ENCODE measurements around the gene CSH2. TPM values are rescaled to one million over a fixed set of nuclear protein-coding genes. Genes with fewer than 3 reads are reported as not detected.
A peak's percentile ranks its signal among the peaks of the same experiment; 100 is the strongest.

The CSH2 gene
- total RNA-seq, 2 experiments from 2014 or later, result not detected

DNA sequence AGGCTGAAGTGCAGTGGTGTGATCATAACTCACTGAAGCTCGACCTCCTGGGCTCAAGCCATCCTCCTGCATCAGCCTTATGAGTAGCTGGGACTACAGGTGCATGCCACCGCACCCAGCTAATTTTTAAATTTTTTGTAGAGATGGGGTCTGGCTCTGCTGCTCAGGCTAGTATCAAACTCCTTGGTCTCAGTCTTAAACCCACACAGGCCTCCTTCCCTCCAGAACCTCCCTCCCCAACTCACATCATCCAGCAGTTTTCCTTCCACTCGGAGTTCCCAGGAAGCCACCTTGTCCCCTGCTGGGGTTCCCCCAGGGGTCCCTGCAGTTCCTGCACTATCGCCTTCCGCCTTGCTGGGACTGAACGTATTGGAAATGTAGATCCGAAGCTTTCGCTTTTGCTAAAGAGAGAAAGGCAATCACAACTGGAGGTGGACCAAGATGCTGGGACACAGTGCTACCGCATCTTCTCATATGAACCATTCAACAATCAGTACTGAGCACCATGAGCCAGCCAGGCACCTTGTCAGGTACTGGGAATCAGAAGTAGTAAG lies 38.2 kb downstream of the CSH2 start:
- Mint-ChIP-seq H3K9me3 (no peaks in the 10 kb centered on the region), H3K36me3 (ENCODE audit: low read depth) (peaks cover 68% of the 10 kb centered on the region), H3K4me1 (peaks cover 55% of the 10 kb centered on the region), H3K27ac (no peak overlapping the region), H3K4me3 (no peak overlapping the region), H3K27me3 (no peaks in the 10 kb centered on the region)
- ChIA-PET CTCF (interaction anchor here (1.1 to 1.8 kb wide), 4 partner anchors 11 to 93 kb away, joined by 3 to 8 read pairs (median 6); partner anchors contain the start of gene STRADA), POLR2A (interaction anchor here (1.0 to 10.2 kb wide), 4 partner anchors 5 to 61 kb away, joined by 3 to 194 read pairs (median 22); partner anchors contain the start of genes CCDC47, DDX42 and SMARCD2)
- DNase-seq, result no peak

GRCh38 chr17:63834431-63835166 lies 38.9 kb downstream of the CSH2 start:
- no peak overlapping the region for H3K4me3 Mint-ChIP-seq
- ChIA-PET CTCF (interaction anchor here (0.8 to 1.8 kb wide), 7 partner anchors 8 to 409 kb away, joined by 3 to 8 read pairs (median 5); partner anchors contain the start of gene STRADA), POLR2A (interaction anchor here (1.0 to 10.2 kb wide), 4 partner anchors 6 to 60 kb away, joined by 3 to 194 read pairs (median 22); partner anchors contain the start of genes CCDC47, DDX42 and SMARCD2)
- peaks cover 59% of the 10 kb centered on the region for H3K4me1 Mint-ChIP-seq
- no peaks in the 10 kb centered on the region for H3K9me3 Mint-ChIP-seq
- H3K27ac Mint-ChIP-seq, result peak overlapping the region; percentile 72
- no peaks in the 10 kb centered on the region for H3K27me3 Mint-ChIP-seq
- DNase-seq, result peak; percentile 72
- H3K36me3 Mint-ChIP-seq (ENCODE audit: low read depth), result peaks cover 74% of the 10 kb centered on the region

DNA sequence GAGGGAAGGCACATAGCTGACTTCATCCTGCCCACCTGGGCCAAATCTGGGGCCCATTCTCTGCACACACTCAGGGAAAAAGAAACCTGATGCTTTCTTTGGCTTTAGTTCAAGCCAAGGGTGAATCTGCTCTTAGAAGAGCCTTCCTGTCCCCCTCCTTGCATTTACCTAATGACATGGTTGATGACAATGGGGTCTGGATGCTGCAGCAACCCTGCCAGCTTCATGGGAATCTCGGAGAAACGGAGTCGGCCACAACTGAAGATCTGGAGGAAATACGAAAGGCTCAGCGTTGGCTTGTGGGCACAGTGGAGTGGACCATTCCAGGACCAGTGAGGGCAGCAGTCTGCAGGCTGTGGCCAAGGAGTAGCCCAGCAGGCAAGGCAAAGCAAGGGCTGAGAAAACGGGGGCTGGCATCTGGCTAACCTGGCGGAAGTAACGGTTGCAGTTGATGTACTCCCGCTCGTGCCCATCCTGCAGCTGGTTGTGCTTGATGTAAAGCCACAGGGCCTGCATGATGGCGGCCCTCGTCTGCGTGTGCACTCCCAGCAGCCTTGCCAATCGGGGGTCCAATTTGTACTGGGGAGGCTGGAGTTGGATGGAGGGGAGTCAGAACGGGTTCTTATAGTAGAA lies 39.6 kb downstream of the CSH2 start:
- Mint-ChIP-seq H3K36me3 (ENCODE audit: low read depth) (peaks cover 82% of the 10 kb centered on the region), H3K4me1 (peaks cover 59% of the 10 kb centered on the region), H3K4me3 (no peak overlapping the region), H3K27ac (no peak overlapping the region), H3K27me3 (no peaks in the 10 kb centered on the region), H3K9me3 (no peaks in the 10 kb centered on the region)
- POLR2A ChIA-PET, result interaction anchor here (1.1 to 10.2 kb wide), 5 partner anchors 7 to 59 kb away, joined by 3 to 194 read pairs (median 4); partner anchors contain the start of genes CCDC47, DDX42 and SMARCD2
- CTCF ChIA-PET, result interaction anchor here (0.8 to 1.8 kb wide), 5 partner anchors 8 to 408 kb away, joined by 3 to 8 read pairs (median 3); partner anchors contain the start of gene STRADA
- DNase-seq, result no peak

GRCh38 chr17:63833026-63833740 lies 40.3 kb downstream of the CSH2 start:
- Mint-ChIP-seq H3K4me3 (no peak overlapping the region), H3K36me3 (ENCODE audit: low read depth) (peaks cover 88% of the 10 kb centered on the region), H3K4me1 (peaks cover 60% of the 10 kb centered on the region), H3K27ac (peak overlapping the region; percentile 76), H3K9me3 (no peaks in the 10 kb centered on the region), H3K27me3 (no peaks in the 10 kb centered on the region)
- ChIA-PET CTCF (interaction anchor here (1.5 kb wide), 1 partner anchor 407 kb away, joined by 7 read pairs; no protein-coding TSS in a partner anchor), POLR2A (interaction anchor here (0.7 to 10.2 kb wide), 7 partner anchors 7 to 82 kb away, joined by 3 to 194 read pairs (median 4); partner anchors contain the start of genes CCDC47, DDX42 and SMARCD2)
- no peak for DNase-seq

- Mint-ChIP-seq H3K4me1 (peaks cover 60% of the 10 kb centered on the region), H3K4me3 (no peak overlapping the region), H3K36me3 (ENCODE audit: low read depth) (peaks cover 94% of the 10 kb centered on the region), H3K9me3 (no peaks in the 10 kb centered on the region), H3K27me3 (no peaks in the 10 kb centered on the region), H3K27ac (peak overlapping the region; percentile 76)
- DNase-seq, result no peak
- ChIA-PET CTCF (interaction anchor here (1.1 to 5.0 kb wide), 2 partner anchors 8 to 33 kb away, joined by 3 to 28 read pairs; partner anchors contain the start of gene SMARCD2), POLR2A (interaction anchor here (0.7 to 10.2 kb wide), 7 partner anchors 8 to 82 kb away, joined by 3 to 194 read pairs (median 4); partner anchors contain the start of genes CCDC47, DDX42 and SMARCD2)
Measured at GRCh38 chr17:63832455-63832854, 41.0 kb downstream of the CSH2 start.

GRCh38 chr17:63832014-63832413 lies 41.5 kb downstream of the CSH2 start:
- DNase-seq, result no peak
- Mint-ChIP-seq H3K27ac (peak overlapping the region; percentile 76), H3K27me3 (no peaks in the 10 kb centered on the region), H3K36me3 (ENCODE audit: low read depth) (peaks cover 95% of the 10 kb centered on the region), H3K9me3 (no peaks in the 10 kb centered on the region), H3K4me1 (peaks cover 60% of the 10 kb centered on the region), H3K4me3 (no peak overlapping the region)
- ChIA-PET CTCF (interaction anchor here (1.1 to 5.0 kb wide), 3 partner anchors 9 to 33 kb away, joined by 3 to 28 read pairs (median 27); partner anchors contain the start of gene SMARCD2), POLR2A (interaction anchor here (0.9 to 10.2 kb wide), 6 partner anchors 8 to 135 kb away, joined by 3 to 194 read pairs (median 4); partner anchors contain the start of genes CCDC47, DDX42 and SMARCD2)

GRCh38 chr17:63831505-63831904 lies 42.0 kb downstream of the CSH2 start:
- H3K4me3 Mint-ChIP-seq, result peak overlapping the region; percentile 27
- H3K4me1 Mint-ChIP-seq, result peaks cover 62% of the 10 kb centered on the region
- H3K27me3 Mint-ChIP-seq, result no peaks in the 10 kb centered on the region

DNA sequence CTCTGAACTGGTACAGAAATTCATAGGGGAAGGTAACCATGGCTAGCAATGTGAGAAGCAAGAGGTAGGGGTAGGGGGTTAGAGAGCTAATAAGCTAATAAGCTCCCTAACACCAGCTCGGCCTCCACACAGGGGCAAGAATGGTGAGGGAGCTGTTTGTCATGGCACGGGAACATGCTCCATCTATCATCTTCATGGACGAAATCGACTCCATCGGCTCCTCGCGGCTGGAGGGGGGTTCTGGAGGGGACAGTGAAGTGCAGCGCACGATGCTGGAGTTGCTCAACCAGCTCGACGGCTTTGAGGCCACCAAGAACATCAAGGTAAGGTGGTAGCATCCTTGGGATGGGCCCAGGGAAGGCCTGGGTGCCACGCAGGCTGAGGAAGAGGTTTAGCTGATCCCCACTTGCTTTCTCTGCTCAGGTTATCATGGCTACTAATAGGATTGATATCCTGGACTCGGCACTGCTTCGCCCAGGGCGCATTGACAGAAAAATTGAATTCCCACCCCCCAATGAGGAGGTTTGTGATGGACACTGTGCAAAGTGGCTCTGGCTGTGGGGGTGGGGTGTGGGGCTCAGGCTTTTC lies 42.5 kb downstream of the CSH2 start:
- CTCF ChIA-PET, result interaction anchor here (1.8 to 5.0 kb wide), 3 partner anchors 7 to 18 kb away, joined by 5 to 28 read pairs (median 27); partner anchors contain the start of gene SMARCD2
- peak overlapping the region; percentile 27 for H3K4me3 Mint-ChIP-seq
- DNase-seq, result no peak
- H3K9me3 Mint-ChIP-seq, result no peaks in the 10 kb centered on the region
- peaks cover 68% of the 10 kb centered on the region for H3K4me1 Mint-ChIP-seq
- POLR2A ChIA-PET, result interaction anchor here (0.9 to 10.2 kb wide), 7 partner anchors 9 to 134 kb away, joined by 3 to 194 read pairs (median 4); partner anchors contain the start of genes CCDC47, DDX42 and SMARCD2
- H3K27me3 Mint-ChIP-seq, result no peaks in the 10 kb centered on the region
- H3K27ac Mint-ChIP-seq, result peak overlapping the region; percentile 76
- peaks cover 91% of the 10 kb centered on the region for H3K36me3 Mint-ChIP-seq (ENCODE audit: low read depth)

More at GRCh38 chr17:63831505-63831904, 42.0 kb downstream of the CSH2 start:
- DNase-seq, result no peak
- peaks cover 93% of the 10 kb centered on the region for H3K36me3 Mint-ChIP-seq (ENCODE audit: low read depth)
- ChIA-PET POLR2A (interaction anchor here (0.9 to 10.2 kb wide), 7 partner anchors 9 to 134 kb away, joined by 3 to 194 read pairs (median 5); partner anchors contain the start of genes CCDC47, DDX42 and SMARCD2), CTCF (interaction anchor here (1.1 to 5.0 kb wide), 3 partner anchors 9 to 34 kb away, joined by 3 to 28 read pairs (median 27); partner anchors contain the start of gene SMARCD2)
- no peaks in the 10 kb centered on the region for H3K9me3 Mint-ChIP-seq
- peak overlapping the region; percentile 76 for H3K27ac Mint-ChIP-seq

GRCh38 chr17:63830278-63830677 lies 43.2 kb downstream of the CSH2 start:
- DNase-seq, result no peak
- H3K27me3 Mint-ChIP-seq, result no peaks in the 10 kb centered on the region
- POLR2A ChIA-PET, result interaction anchor here (0.8 to 10.2 kb wide), 7 partner anchors 9 to 676 kb away, joined by 3 to 194 read pairs (median 5); partner anchors contain the start of genes CCDC47, CEP95, DDX42 and DDX5
- no peak overlapping the region for H3K4me3 Mint-ChIP-seq
- H3K9me3 Mint-ChIP-seq, result no peaks in the 10 kb centered on the region
- peaks cover 73% of the 10 kb centered on the region for H3K4me1 Mint-ChIP-seq
- H3K27ac Mint-ChIP-seq, result peak overlapping the region; percentile 76
- CTCF ChIA-PET, result interaction anchor here (1.8 to 5.0 kb wide), 3 partner anchors 8 to 19 kb away, joined by 5 to 28 read pairs (median 27); partner anchors contain the start of gene SMARCD2
- peaks cover 90% of the 10 kb centered on the region for H3K36me3 Mint-ChIP-seq (ENCODE audit: low read depth)

DNA sequence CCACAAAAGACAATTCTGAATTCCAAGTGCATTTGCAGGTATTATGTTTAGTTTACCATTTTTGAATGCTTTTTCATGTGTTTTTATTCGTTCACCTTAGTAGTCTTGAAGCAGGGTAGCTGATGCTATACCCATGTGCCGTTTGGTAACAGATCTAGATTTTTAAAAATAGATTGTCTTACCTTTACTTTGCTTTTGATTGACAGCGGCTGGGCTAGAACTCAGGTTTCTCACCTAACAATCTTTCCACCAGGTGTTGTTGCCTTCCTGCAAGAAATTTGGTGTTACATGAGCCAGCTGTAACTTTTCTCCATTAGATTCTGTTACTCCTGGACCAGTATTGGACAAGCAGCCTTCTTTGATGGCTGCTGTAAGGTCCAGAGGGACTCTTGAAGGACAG lies 44.5 kb downstream of the CSH2 start:
- DNase-seq, result no peak
- Mint-ChIP-seq H3K4me1 (peaks cover 76% of the 10 kb centered on the region), H3K36me3 (ENCODE audit: low read depth) (peaks cover 90% of the 10 kb centered on the region), H3K4me3 (peak overlapping the region; percentile 89), H3K27me3 (no peaks in the 10 kb centered on the region), H3K27ac (peak overlapping the region; percentile 38), H3K9me3 (no peaks in the 10 kb centered on the region)
- POLR2A ChIA-PET, result interaction anchor here (0.8 to 10.2 kb wide), 7 partner anchors 8 to 678 kb away, joined by 3 to 194 read pairs (median 5); partner anchors contain the start of genes CCDC47, CEP95, DDX42 and DDX5
- CTCF ChIA-PET, result interaction anchor here (0.8 to 5.0 kb wide), 6 partner anchors 9 to 60 kb away, joined by 3 to 28 read pairs (median 5); partner anchors contain the start of genes CCDC47 and SMARCD2

DNA sequence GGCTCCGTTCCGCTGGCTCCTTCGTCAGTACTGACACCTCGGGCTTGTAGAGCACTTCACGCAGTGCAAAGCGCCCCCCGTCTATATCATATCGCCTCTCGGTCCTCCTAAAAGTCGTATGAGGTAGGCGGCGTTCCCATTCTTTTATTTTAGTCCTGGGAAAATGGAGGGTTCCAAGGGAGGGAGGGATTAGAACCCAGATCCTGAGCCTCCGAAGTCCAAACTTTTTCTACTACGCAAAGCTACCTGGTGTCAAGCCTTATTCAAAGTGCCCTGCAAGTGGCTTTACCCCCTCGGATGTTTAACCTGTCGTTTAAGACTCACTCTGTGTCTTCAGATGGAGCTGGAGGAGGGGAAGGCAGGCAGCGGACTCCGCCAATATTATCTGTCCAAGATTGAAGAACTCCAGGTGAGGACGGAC lies 45.7 kb downstream of the CSH2 start:
- Mint-ChIP-seq H3K36me3 (ENCODE audit: low read depth) (peaks cover 90% of the 10 kb centered on the region), H3K9me3 (no peaks in the 10 kb centered on the region), H3K4me3 (peak overlapping the region; percentile 89), H3K27me3 (no peaks in the 10 kb centered on the region), H3K4me1 (peaks cover 82% of the 10 kb centered on the region), H3K27ac (peak overlapping the region; percentile 93)
- ChIA-PET CTCF (interaction anchor here (0.8 to 5.0 kb wide), 7 partner anchors 13 to 129 kb away, joined by 3 to 28 read pairs (median 4); partner anchors contain the start of genes CCDC47 and SMARCD2), POLR2A (interaction anchor here (0.5 to 10.2 kb wide), 13 partner anchors 13 to 319 kb away, joined by 3 to 194 read pairs (median 4); partner anchors contain the start of genes CCDC47, DDX42, SMARCD2 and STRADA)
- DNase-seq, result no peak

Measured in activated CD4-positive, alpha-beta memory T cell treated with anti-CD3 and anti-CD28 coated beads, Interleukin-2, amount 10 ng/mL, durations not matched to agents 7 days and 5 days (primary cell).